ENCODE measurements around the gene TACC2. TPM values are rescaled to one million over a fixed set of nuclear protein-coding genes. Genes with fewer than 3 reads are reported as not detected.
"Not testable (repeated sequence)": the region's sequence is repeated elsewhere in the genome, so short reads cannot be mapped to it uniquely, and the experiment has no call there.

The TACC2 gene
- total RNA-seq, 1 donor from 2014 or later, result 37.6 TPM

DNA sequence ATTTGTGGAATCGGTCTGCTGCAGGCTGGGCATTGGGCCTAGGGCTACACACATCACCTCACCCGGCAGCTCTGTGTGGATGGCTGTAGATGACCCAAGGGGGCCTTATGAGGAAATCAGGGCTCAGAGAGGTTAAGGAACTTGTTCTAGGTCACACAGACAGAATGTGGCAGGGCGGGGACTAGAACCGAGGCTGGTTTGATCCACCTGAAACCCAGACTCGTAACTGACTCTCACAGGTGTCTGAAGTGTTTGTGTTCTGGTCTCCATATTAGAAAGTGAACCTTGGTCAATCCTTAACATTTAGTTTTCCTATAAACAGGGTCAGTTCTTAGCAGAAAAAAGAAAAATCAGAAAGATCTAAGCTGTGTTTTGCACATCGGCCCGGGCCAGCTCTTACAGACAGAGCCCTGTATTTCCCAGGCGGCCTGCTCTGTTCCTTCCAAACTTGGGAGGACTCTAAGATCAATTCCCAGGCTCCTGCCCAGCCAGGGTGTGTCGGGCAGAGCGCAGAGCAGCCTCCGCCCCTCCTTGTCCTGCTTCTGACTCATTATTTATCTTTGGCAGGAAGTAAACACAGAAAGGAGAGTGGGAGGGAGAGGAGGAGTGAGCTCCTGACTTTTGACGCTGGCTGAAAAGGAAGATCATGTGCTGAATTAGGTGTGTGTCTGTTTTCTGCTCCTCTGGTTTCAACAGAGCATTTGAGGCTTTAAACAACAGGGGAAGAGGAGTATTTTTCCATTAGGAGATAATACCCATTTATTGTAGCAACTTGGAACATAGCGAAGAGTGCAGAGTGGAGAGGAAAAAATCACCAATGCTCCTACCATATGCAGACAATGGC lies 74.1 kb downstream of the TACC2 start:
- H3K4me3 ChIP-seq (ENCODE audit: low read length in 3 of 3), result peak overlapping the region in 2 of 3 donors; percentile 22 to 31
- H3K9ac ChIP-seq (ENCODE audit: low read depth in 1 of 3, low read length in 3 of 3), result peak overlapping the region; percentile 67 to 73 (median 70)
- H3K9me3 ChIP-seq (ENCODE audit: control insufficient read depth in 3 of 3, low read length in 3 of 3), result no peaks in the 10 kb centered on the region
- peaks cover 15 to 27% (median 24%) of the 10 kb centered on the region in 3 donors for H3K4me1 ChIP-seq (ENCODE audit: control insufficient read depth in 3 of 3, insufficient read depth in 3 of 3, low read length in 3 of 3)
- peaks cover 0 to 7% (median 4%) of the 10 kb centered on the region in 3 donors for H3K36me3 ChIP-seq (ENCODE audit: control insufficient read depth in 3 of 3, insufficient read depth in 3 of 3, low read length in 3 of 3)
- peak overlapping the region; percentile 95 for H3K27ac ChIP-seq (ENCODE audit: low read depth, low read length)
- no peaks in the 10 kb centered on the region for H3K27me3 ChIP-seq (ENCODE audit: control insufficient read depth in 3 of 3, insufficient read depth in 3 of 3, low read length in 3 of 3)

DNA sequence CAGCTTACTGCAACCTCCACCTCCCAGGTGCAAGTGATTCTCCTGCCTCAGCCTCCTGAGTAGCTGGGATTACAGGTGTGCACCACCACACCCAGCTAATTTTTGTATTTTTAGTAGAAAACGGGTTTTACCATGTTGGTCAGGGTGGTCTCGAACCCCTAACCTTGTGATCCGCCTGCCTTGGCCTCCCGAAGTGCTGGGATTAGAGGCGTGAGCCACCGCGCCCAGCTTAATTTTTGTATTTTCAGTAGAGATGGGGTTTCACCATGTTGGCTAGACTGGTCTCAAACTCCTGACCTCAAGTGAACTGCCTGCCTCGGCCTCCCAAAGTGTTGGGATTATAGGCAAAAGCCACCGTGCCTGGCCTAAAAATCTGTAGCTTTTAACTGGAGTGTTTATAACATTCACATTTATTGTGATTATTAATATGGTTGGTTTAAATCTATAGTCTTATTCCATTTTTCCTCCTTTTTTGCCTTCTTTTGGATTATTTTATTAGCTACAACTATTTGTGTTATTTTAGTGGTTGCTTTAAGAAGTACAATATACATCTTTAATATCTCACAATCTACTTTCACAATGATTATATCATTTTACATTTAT lies 77.5 kb downstream of the TACC2 start:
- peak overlapping the region; percentile 7 for H3K27ac ChIP-seq (ENCODE audit: low read depth, low read length)
- not testable (repeated sequence) for H3K9me3 ChIP-seq (ENCODE audit: control insufficient read depth in 3 of 3, low read length in 3 of 3); H3K27me3 ChIP-seq (ENCODE audit: control insufficient read depth in 3 of 3, insufficient read depth in 3 of 3, low read length in 3 of 3); H3K4me3 ChIP-seq (ENCODE audit: low read length in 3 of 3); H3K36me3 ChIP-seq (ENCODE audit: control insufficient read depth in 3 of 3, insufficient read depth in 3 of 3, low read length in 3 of 3); H3K9ac ChIP-seq (ENCODE audit: low read depth in 1 of 3, low read length in 3 of 3)
- H3K4me1 ChIP-seq (ENCODE audit: control insufficient read depth in 3 of 3, insufficient read depth in 3 of 3, low read length in 3 of 3), result peaks cover 22 to 32% (median 30%) of the 10 kb centered on the region in 3 donors

DNA sequence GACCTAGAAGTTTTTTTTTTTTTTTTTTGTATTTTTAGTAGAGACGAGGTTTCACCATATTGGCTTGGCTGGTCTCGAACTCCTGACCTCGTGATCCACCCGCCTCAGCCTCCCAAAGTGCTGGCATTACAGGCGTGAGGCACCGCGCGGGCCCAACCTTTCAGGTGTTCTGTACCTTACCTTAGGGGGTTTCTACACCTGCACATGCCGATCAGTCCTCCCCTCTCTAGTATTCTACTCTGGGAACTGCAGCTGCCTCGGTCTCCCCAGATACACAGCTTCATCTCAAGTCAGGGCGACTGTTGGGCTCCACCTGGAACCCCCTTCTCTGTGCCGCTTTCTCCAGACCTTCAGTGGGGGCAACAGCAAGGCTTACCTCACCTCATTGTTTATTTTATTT lies 79.9 kb downstream of the TACC2 start:
- Histone ChIP-seq H3K9ac (ENCODE audit: low read depth in 1 of 3, low read length in 3 of 3) (no peak overlapping the region), H3K36me3 (ENCODE audit: control insufficient read depth in 3 of 3, insufficient read depth in 3 of 3, low read length in 3 of 3) (peaks cover 0 to 2% (median 0%) of the 10 kb centered on the region in 3 donors), H3K27me3 (ENCODE audit: control insufficient read depth in 3 of 3, insufficient read depth in 3 of 3, low read length in 3 of 3) (no peaks in the 10 kb centered on the region), H3K9me3 (ENCODE audit: control insufficient read depth in 3 of 3, low read length in 3 of 3) (no peaks in the 10 kb centered on the region), H3K4me3 (ENCODE audit: low read length in 3 of 3) (no peak overlapping the region), H3K27ac (ENCODE audit: low read depth, low read length) (no peak overlapping the region), H3K4me1 (ENCODE audit: control insufficient read depth in 3 of 3, insufficient read depth in 3 of 3, low read length in 3 of 3) (peaks cover 10 to 24% (median 19%) of the 10 kb centered on the region in 3 donors)

DNA sequence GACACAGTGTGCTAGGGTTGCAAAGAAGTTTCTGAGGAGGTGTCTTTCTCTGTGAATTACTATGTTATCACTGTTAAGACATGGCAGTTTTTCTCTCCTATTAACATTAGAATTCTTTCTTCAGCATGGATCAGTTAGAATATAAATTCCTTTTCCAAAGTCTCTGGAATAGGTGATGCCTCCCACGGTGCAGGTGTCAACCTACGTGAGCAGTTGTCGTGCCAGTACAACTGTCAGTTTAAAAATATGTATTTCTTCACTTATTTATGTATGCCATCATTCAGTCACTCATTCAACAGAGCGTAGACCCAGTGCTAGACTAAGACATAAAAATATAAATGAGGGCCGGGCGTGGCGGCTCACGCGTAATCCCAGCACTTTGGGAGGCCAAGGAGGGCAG lies 83.5 kb downstream of the TACC2 start:
- Histone ChIP-seq H3K4me3 (ENCODE audit: low read length in 3 of 3) (no peak overlapping the region), H3K36me3 (ENCODE audit: control insufficient read depth in 3 of 3, insufficient read depth in 3 of 3, low read length in 3 of 3) (peaks cover 0 to 10% (median 5%) of the 10 kb centered on the region in 3 donors), H3K9me3 (ENCODE audit: control insufficient read depth in 3 of 3, low read length in 3 of 3) (no peaks in the 10 kb centered on the region), H3K27me3 (ENCODE audit: control insufficient read depth in 3 of 3, insufficient read depth in 3 of 3, low read length in 3 of 3) (no peaks in the 10 kb centered on the region), H3K27ac (ENCODE audit: low read depth, low read length) (no peak overlapping the region), H3K4me1 (ENCODE audit: control insufficient read depth in 3 of 3, insufficient read depth in 3 of 3, low read length in 3 of 3) (peaks cover 11 to 21% (median 14%) of the 10 kb centered on the region in 3 donors), H3K9ac (ENCODE audit: low read depth in 1 of 3, low read length in 3 of 3) (no peak overlapping the region)

DNA sequence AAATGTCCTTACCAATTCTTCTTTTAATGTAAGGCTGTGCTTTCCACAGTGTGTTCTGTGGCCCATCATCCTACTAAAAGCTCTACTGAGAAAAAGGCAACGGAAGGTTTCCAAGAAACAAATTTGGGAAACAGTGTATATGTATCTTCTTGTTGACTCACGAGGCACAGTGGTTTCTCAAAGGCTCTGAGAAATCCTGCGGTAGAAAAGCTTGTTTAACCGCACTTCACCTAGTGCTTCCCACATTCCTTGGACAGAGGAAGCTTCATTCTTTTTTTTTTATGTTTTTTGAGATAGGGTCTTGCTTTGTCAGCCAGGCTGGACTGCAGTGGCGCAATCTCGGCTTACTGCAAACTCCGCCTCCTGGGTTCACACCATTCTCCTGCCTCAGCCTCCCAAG lies 84.5 kb downstream of the TACC2 start:
- no peak overlapping the region for H3K9ac ChIP-seq (ENCODE audit: low read depth in 1 of 3, low read length in 3 of 3)
- H3K36me3 ChIP-seq (ENCODE audit: control insufficient read depth in 3 of 3, insufficient read depth in 3 of 3, low read length in 3 of 3), result peaks cover 0 to 10% (median 5%) of the 10 kb centered on the region in 3 donors
- H3K27ac ChIP-seq (ENCODE audit: low read depth, low read length), result no peak overlapping the region
- H3K4me3 ChIP-seq (ENCODE audit: low read length in 3 of 3), result no peak overlapping the region
- H3K4me1 ChIP-seq (ENCODE audit: control insufficient read depth in 3 of 3, insufficient read depth in 3 of 3, low read length in 3 of 3), result peaks cover 18 to 28% (median 21%) of the 10 kb centered on the region in 3 donors
- H3K9me3 ChIP-seq (ENCODE audit: control insufficient read depth in 3 of 3, low read length in 3 of 3), result no peaks in the 10 kb centered on the region
- no peaks in the 10 kb centered on the region for H3K27me3 ChIP-seq (ENCODE audit: control insufficient read depth in 3 of 3, insufficient read depth in 3 of 3, low read length in 3 of 3)

DNA sequence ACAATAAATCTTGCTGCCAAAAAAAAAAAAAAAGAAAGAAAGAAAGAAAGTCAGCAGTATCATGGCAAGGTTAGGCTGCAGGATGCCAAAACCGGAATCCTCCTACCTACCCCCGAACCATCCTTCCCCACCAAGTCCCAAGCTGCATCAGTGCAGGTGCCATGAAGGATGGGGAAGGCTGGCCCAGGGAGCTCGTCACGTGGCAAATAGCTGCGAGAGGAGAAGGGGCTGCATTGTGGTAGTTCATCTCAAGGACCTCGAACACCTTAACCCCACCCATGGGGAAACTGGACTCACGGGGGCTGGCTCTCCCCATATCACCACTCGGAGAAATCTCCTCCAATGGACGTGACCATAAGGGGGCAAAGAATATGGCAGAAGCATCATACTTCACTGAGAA lies 86.2 kb downstream of the TACC2 start:
- Histone ChIP-seq H3K4me3 (ENCODE audit: low read length in 3 of 3) (no peak overlapping the region), H3K36me3 (ENCODE audit: control insufficient read depth in 3 of 3, insufficient read depth in 3 of 3, low read length in 3 of 3) (peaks cover 0 to 13% (median 5%) of the 10 kb centered on the region in 3 donors), H3K4me1 (ENCODE audit: control insufficient read depth in 3 of 3, insufficient read depth in 3 of 3, low read length in 3 of 3) (peaks cover 23 to 30% (median 26%) of the 10 kb centered on the region in 3 donors), H3K27ac (ENCODE audit: low read depth, low read length) (no peak overlapping the region), H3K9ac (ENCODE audit: low read depth in 1 of 3, low read length in 3 of 3) (no peak overlapping the region), H3K27me3 (ENCODE audit: control insufficient read depth in 3 of 3, insufficient read depth in 3 of 3, low read length in 3 of 3) (no peaks in the 10 kb centered on the region), H3K9me3 (ENCODE audit: control insufficient read depth in 3 of 3, low read length in 3 of 3) (no peaks in the 10 kb centered on the region)

DNA sequence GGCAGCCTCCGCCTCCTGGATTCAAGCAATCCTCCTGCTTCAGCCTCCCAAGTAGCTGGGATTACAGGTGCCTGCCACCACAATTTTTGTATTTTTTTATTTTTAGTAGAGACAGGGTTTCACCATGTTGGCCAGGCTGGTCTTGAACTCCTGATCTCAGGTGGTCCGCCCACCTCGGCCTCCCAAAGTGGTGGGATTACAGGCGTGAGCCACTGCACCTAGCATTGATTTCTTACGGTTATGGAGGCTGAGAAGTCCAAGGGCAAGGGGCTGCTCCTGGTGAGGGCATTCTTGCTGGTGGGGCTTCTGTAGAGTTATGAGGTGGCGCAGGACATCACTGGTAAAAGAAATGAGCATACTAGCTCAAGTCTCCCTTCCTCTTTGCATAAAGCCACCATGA lies 86.9 kb downstream of the TACC2 start:
- not testable (repeated sequence) for H3K4me3 ChIP-seq (ENCODE audit: low read length in 3 of 3); H3K27me3 ChIP-seq (ENCODE audit: control insufficient read depth in 3 of 3, insufficient read depth in 3 of 3, low read length in 3 of 3); H3K9ac ChIP-seq (ENCODE audit: low read depth in 1 of 3, low read length in 3 of 3); H3K27ac ChIP-seq (ENCODE audit: low read depth, low read length); H3K9me3 ChIP-seq (ENCODE audit: control insufficient read depth in 3 of 3, low read length in 3 of 3)
- Histone ChIP-seq H3K4me1 (ENCODE audit: control insufficient read depth in 3 of 3, insufficient read depth in 3 of 3, low read length in 3 of 3) (peaks cover 23 to 28% (median 26%) of the 10 kb centered on the region in 3 donors), H3K36me3 (ENCODE audit: control insufficient read depth in 3 of 3, insufficient read depth in 3 of 3, low read length in 3 of 3) (peaks cover 0 to 17% (median 9%) of the 10 kb centered on the region in 3 donors)

DNA sequence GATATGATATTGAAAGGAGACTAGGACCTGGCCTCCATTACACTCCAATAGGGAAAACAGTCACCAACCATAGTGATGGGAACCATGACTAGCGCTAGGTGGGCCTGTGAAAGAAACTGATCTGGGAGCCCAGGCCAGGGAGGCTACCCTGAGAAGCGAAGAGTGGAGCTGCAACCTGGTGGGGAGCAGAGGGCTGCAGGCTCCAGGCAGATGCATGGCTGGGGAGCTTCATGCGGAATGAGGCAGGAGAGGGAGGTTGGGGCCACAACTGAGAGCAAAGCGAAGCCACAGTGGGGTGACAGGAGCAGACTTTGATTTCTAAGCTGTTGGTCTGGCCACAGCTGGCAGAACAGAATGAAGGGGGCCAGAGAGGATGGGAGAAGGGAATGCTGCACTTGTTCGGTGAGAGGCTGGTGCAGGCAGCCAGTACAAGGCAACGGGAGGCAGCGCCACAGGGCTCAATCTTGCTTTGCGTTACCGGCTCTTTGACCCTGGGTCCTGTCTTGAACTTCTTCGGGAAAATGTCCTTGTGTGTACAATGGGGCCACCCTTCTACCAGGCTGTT lies 88.4 kb downstream of the TACC2 start:
- Histone ChIP-seq H3K36me3 (ENCODE audit: control insufficient read depth in 3 of 3, insufficient read depth in 3 of 3, low read length in 3 of 3) (peaks cover 0 to 17% (median 9%) of the 10 kb centered on the region in 3 donors), H3K9ac (ENCODE audit: low read depth in 1 of 3, low read length in 3 of 3) (peak overlapping the region in 1 of 3 donors; percentile 33), H3K9me3 (ENCODE audit: control insufficient read depth in 3 of 3, low read length in 3 of 3) (no peaks in the 10 kb centered on the region), H3K27ac (ENCODE audit: low read depth, low read length) (no peak overlapping the region), H3K27me3 (ENCODE audit: control insufficient read depth in 3 of 3, insufficient read depth in 3 of 3, low read length in 3 of 3) (no peaks in the 10 kb centered on the region), H3K4me1 (ENCODE audit: control insufficient read depth in 3 of 3, insufficient read depth in 3 of 3, low read length in 3 of 3) (peaks cover 23 to 28% (median 26%) of the 10 kb centered on the region in 3 donors), H3K4me3 (ENCODE audit: low read length in 3 of 3) (no peak overlapping the region)

DNA sequence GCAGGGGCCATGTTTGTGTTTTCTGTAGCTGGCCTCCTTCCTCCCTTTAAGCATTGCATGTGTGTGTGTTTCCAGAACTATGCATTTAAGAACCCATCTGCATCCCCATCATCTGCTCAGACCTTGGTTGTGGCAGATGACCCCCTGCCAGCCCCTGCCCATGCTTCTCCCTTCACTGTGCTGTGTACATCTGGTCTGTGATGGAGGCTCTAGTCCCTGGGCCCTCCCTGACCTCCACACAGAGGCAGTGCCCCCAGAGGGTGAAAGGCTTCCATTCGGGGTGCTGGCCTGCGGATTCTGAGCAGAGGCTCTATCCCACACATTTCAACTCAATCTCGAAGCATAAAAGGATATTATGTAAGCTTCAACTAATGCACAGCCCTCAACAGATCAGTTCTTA lies 89.4 kb downstream of the TACC2 start:
- Histone ChIP-seq H3K9ac (ENCODE audit: low read depth in 1 of 3, low read length in 3 of 3) (no peak overlapping the region), H3K27ac (ENCODE audit: low read depth, low read length) (no peak overlapping the region)

More for the DNA sequence above, 89.4 kb downstream of the TACC2 start:
- Histone ChIP-seq H3K27me3 (ENCODE audit: control insufficient read depth in 3 of 3, insufficient read depth in 3 of 3, low read length in 3 of 3) (no peaks in the 10 kb centered on the region), H3K36me3 (ENCODE audit: control insufficient read depth in 3 of 3, insufficient read depth in 3 of 3, low read length in 3 of 3) (peaks cover 2 to 16% (median 16%) of the 10 kb centered on the region in 3 donors), H3K4me3 (ENCODE audit: low read length in 3 of 3) (no peak overlapping the region), H3K9me3 (ENCODE audit: control insufficient read depth in 3 of 3, low read length in 3 of 3) (no peaks in the 10 kb centered on the region), H3K4me1 (ENCODE audit: control insufficient read depth in 3 of 3, insufficient read depth in 3 of 3, low read length in 3 of 3) (peaks cover 23 to 28% (median 26%) of the 10 kb centered on the region in 3 donors)
